GM23338 (cell line): ENCODE measurements around the gene CEND1. TPM values are rescaled to one million over a fixed set of nuclear protein-coding genes. Genes with fewer than 3 reads are reported as not detected.

Source experiments
- ATAC-seq: fragments of 200-7000 bp; cut with Tn5 transposase; 3 replicates; pipeline ENCODE4 v1.9.1; 2020
- DNase-seq: peaks from one replicate; pipeline ENCODE4 v3.0.0-alpha.2; 2015; ENCODE audit warnings: low spot score
- H2AFZ ChIP-seq: fragments of 200-600 bp; sonication (generic); 2 replicates; pipeline ENCODE4 v1.8.0; 2016; ENCODE audit warnings: antibody characterized with exemption, mild to moderate bottlenecking, moderate library complexity
- H3F3A ChIP-seq: fragments of 200-600 bp; sonication (generic); replicated peaks from 2 replicates; pipeline ENCODE4 v1.8.0; 2017; ENCODE audit warnings: antibody characterized with exemption, mixed run types, low read depth
- H3K27ac ChIP-seq: fragments of 200-600 bp; sonication (generic); 2 replicates; pipeline ENCODE4 v1.6.1; 2016; ENCODE audit warnings: low read depth
- H3K27me3 ChIP-seq: fragments of 200-600 bp; sonication (generic); 2 replicates; pipeline ENCODE4 v1.8.0; 2016; ENCODE audit warnings: mild to moderate bottlenecking, mixed run types, moderate library complexity; ENCODE audit not compliant: insufficient read depth
- H3K36me3 ChIP-seq: fragments of 200-600 bp; sonication (generic); 2 replicates; pipeline ENCODE4 v1.8.0; 2016; ENCODE audit warnings: mild to moderate bottlenecking; ENCODE audit not compliant: insufficient read depth
- H3K4me1 ChIP-seq: fragments of 200-600 bp; sonication (generic); 2 replicates; pipeline ENCODE4 v1.8.0; 2016; ENCODE audit warnings: mild to moderate bottlenecking, moderate library complexity; ENCODE audit not compliant: insufficient read depth
- H3K4me2 ChIP-seq: fragments of 200-600 bp; sonication (generic); 2 replicates; pipeline ENCODE4 v1.7.1; 2017; ENCODE audit warnings: mixed run types
- H3K4me3 ChIP-seq: fragments of 200-600 bp; sonication (generic); 2 replicates; pipeline ENCODE4 v1.6.1; 2016; ENCODE audit warnings: mixed run types
- H3K79me2 ChIP-seq: fragments of 200-600 bp; sonication (generic); replicated peaks from 2 replicates; pipeline ENCODE4 v1.8.0; 2017; ENCODE audit warnings: mild to moderate bottlenecking; ENCODE audit not compliant: insufficient read depth
- H3K9me2 ChIP-seq: fragments of 200-600 bp; sonication (generic); 2 replicates; pipeline ENCODE4 v1.8.0; 2017; ENCODE audit not compliant: insufficient read depth
- H4K20me1 ChIP-seq: fragments of 200-600 bp; sonication (generic); replicated peaks from 2 replicates; pipeline ENCODE4 v1.8.0; 2017; ENCODE audit warnings: mild to moderate bottlenecking; ENCODE audit not compliant: insufficient read depth
- H3K27ac Mint-ChIP-seq: 2 replicates; pipeline ENCODE4 v1.8.0; 2020; ENCODE audit warnings: inconsistent platforms, mild to moderate bottlenecking, moderate library complexity, mixed read lengths
- H3K27me3 Mint-ChIP-seq: 3 replicates; pipeline ENCODE4 v1.8.0; 2022; ENCODE audit warnings: low read depth, mild to moderate bottlenecking, moderate library complexity, mixed read lengths, inconsistent platforms; ENCODE audit not compliant: insufficient read depth, poor library complexity
- H3K36me3 Mint-ChIP-seq: 3 replicates; pipeline ENCODE4 v1.8.0; 2021; ENCODE audit warnings: low read depth, mild to moderate bottlenecking, inconsistent platforms, moderate library complexity, mixed read lengths
- H3K4me1 Mint-ChIP-seq: 3 replicates; pipeline ENCODE4 v1.8.0; 2020; ENCODE audit warnings: mild to moderate bottlenecking, inconsistent platforms, mixed read lengths
- H3K4me3 Mint-ChIP-seq: 3 replicates; pipeline ENCODE4 v1.8.0; 2021; ENCODE audit warnings: moderate library complexity, mild to moderate bottlenecking, inconsistent platforms, mixed read lengths
- H3K9me3 Mint-ChIP-seq: 3 replicates; pipeline ENCODE4 v1.8.0; 2020; ENCODE audit warnings: moderate library complexity, mild to moderate bottlenecking, inconsistent platforms, mixed read lengths
- CREB1 ChIP-seq: fragments of 250-450 bp; sonication (Bioruptor Pico); IDR thresholded peaks from 2 replicates; pipeline ENCODE4 v1.5.0; 2020; ENCODE audit warnings: low read depth, mild to moderate bottlenecking, moderate library complexity
- CTCF ChIP-seq, 2 experiments: fragments of 200-600 bp in 1 of 2; sonication (generic) in 1 of 2; conservative IDR thresholded peaks; 2 replicates each; pipeline versions ENCODE4 v1.5.1 to v1.6.1; 2016 to 2017; ENCODE audit warnings: antibody characterized with exemption in 2 of 2, low read depth in 2 of 2, mild to moderate bottlenecking in 2 of 2, moderate library complexity in 1 of 2
- ETS1 ChIP-seq: IDR thresholded peaks from 2 replicates; pipeline ENCODE4 v1.6.1; 2016; ENCODE audit warnings: antibody characterized with exemption
- EZH2 ChIP-seq: fragments of 200-600 bp; sonication (generic); IDR thresholded peaks from one replicate; pipeline ENCODE4 v1.8.0; 2017; ENCODE audit warnings: antibody characterized with exemption, mild to moderate bottlenecking, low read depth; ENCODE audit not compliant: unreplicated experiment
- EZH2phosphoT487 ChIP-seq: fragments of 200-600 bp; sonication (generic); IDR thresholded peaks from one replicate; pipeline ENCODE4 v1.8.1; 2018; ENCODE audit warnings: antibody characterized with exemption; ENCODE audit not compliant: unreplicated experiment
- JUNB ChIP-seq: IDR thresholded peaks from one replicate; pipeline ENCODE4 v1.6.1; 2016; ENCODE audit warnings: antibody characterized with exemption; ENCODE audit not compliant: unreplicated experiment
- NANOG ChIP-seq: IDR thresholded peaks from 2 replicates; pipeline ENCODE4 v1.6.1; 2016; ENCODE audit warnings: antibody characterized with exemption, borderline replicate concordance
- POLR2AphosphoS5 ChIP-seq: IDR thresholded peaks from 2 replicates; pipeline ENCODE4 v1.6.1; 2016; ENCODE audit warnings: antibody characterized with exemption, low read depth
- REST ChIP-seq: IDR thresholded peaks from one replicate; pipeline ENCODE4 v1.6.1; 2018; ENCODE audit warnings: antibody characterized with exemption; ENCODE audit not compliant: unreplicated experiment
- STAT1 ChIP-seq: IDR thresholded peaks from one replicate; pipeline ENCODE4 v1.6.1; 2016; ENCODE audit warnings: antibody characterized with exemption; ENCODE audit not compliant: unreplicated experiment
- ZNF114 ChIP-seq: fragments of 250-450 bp; sonication (Bioruptor Pico); IDR thresholded peaks from 2 replicates; pipeline ENCODE4 v1.5.0; 2020; ENCODE audit warnings: mild to moderate bottlenecking, moderate library complexity
- ZNF331 ChIP-seq: fragments of 250-450 bp; sonication (Bioruptor Pico); IDR thresholded peaks from 2 replicates; pipeline ENCODE4 v1.5.0; 2020; ENCODE audit warnings: low read depth, mild to moderate bottlenecking, moderate library complexity
- ZNF462 ChIP-seq: fragments of 250-450 bp; sonication (Bioruptor Pico); IDR thresholded peaks from 2 replicates; pipeline ENCODE4 v1.5.0; 2020; ENCODE audit warnings: mild to moderate bottlenecking, moderate library complexity
- polyA plus RNA-seq: library from polyadenylated mRNA; unstranded; fragments of >200 nt; fragmentation: Nextera tagmentation; extraction: Ambion mirVana; gene quantifications from 2 replicates; pipeline ENCODE4 v1.2.1, GENCODE V29; 2016
- total RNA-seq: library from RNA; depleted of rRNA; stranded (reverse); fragments of >200 nt; shearing (Covaris generic); gene quantifications from 2 replicates; pipeline ENCODE4 v1.2.3, GENCODE V29; 2014

Gene CEND1
- total and polyA plus RNA-seq, 2 experiments from 2014 or later: 4.8 to 5.5 TPM

- Histone ChIP-seq H3K27me3 (no peaks in the 10 kb centered on the region), H3K27ac (no peak overlapping the region), H3K79me2 (peaks cover 43% of the 10 kb centered on the region), H3K9me2 (no peaks in the 10 kb centered on the region), H3F3A (peaks cover 4% of the 10 kb centered on the region; the same call in 1 of the 2 replicates), H3K4me1 (peaks cover 11% of the 10 kb centered on the region; the same call in 1 of the 2 replicates), H3K36me3 (no peaks in the 10 kb centered on the region; the same call in 1 of the 2 replicates), H2AFZ (no peak overlapping the region), H3K4me2 (peak overlapping the region; percentile 90), H3K4me3 (no peak overlapping the region), H4K20me1 (peaks cover 24% of the 10 kb centered on the region)
- Mint-ChIP-seq H3K27me3 (peaks cover 14% of the 10 kb centered on the region), H3K9me3 (no peaks in the 10 kb centered on the region), H3K27ac (no peak overlapping the region), H3K4me1 (peaks cover 15% of the 10 kb centered on the region), H3K4me3 (peak overlapping the region; percentile 87; the same call in 2 of the 3 replicates), H3K36me3 (peaks cover 20% of the 10 kb centered on the region)
- ATAC-seq (no peak), DNase-seq (no peak)
- TF ChIP-seq ZNF114 (no peak), NANOG (no peak), REST (no peak), CREB1 (no peak), EZH2 (no peak), ZNF331 (CRISPR knock-in tag) (no peak), CTCF (conservative IDR thresholded peaks at IDR 0.05; ENCODE audit: low read depth in 2 of 2) (no peak), ETS1 (no peak), JUNB (no peak), ZNF462 (no peak), POLR2AphosphoS5 (no peak), EZH2phosphoT487 (no peak), STAT1 (no peak)
Observed at GRCh38 chr11:774873-775592, 14.9 kb downstream of the CEND1 start.
